ENCODE results near the gene CHST7.
A peak's percentile ranks its signal among the peaks of the same experiment; 100 is the strongest.

Gene CHST7

DNA sequence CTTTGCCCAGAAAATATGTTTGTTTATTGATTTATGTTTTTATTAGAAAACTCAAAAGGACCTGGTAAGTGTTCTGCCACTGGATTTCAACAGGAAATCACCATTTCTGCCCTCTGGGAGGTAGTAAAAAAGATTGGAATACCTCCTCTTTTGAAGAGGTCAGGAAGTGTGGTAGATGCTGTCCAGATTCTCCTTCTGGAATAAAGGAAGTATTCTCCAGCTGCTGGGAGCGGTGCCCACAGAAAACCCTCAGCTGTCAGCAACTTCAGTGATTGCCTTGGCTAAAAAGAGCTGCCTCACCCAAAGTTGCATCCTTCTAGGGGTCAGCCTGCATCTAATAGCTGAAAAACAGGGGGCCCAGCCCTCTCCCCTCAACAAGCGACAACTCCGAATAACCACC, 14.5 kb upstream of the CHST7 start:
- no peak for DNase-seq (ENCODE audit: low spot score in 2 of 2)
- H3K36me3 ChIP-seq (replicated peaks), result no peaks in the 10 kb centered on the region
- H3K9me3 ChIP-seq, result no peaks in the 10 kb centered on the region
- H3K4me1 ChIP-seq, result peaks cover 9% of the 10 kb centered on the region
- H3K4me3 ChIP-seq, result no peak overlapping the region
- H3K27me3 ChIP-seq (ENCODE audit: low read depth), result no peaks in the 10 kb centered on the region
- in situ Hi-C loops (cut with MboI; ENCODE audit: low sequenced_read_pairs), result loop anchor here (10.0 kb wide), 1 partner anchor 126 kb away; no protein-coding TSS in a partner anchor

DNA sequence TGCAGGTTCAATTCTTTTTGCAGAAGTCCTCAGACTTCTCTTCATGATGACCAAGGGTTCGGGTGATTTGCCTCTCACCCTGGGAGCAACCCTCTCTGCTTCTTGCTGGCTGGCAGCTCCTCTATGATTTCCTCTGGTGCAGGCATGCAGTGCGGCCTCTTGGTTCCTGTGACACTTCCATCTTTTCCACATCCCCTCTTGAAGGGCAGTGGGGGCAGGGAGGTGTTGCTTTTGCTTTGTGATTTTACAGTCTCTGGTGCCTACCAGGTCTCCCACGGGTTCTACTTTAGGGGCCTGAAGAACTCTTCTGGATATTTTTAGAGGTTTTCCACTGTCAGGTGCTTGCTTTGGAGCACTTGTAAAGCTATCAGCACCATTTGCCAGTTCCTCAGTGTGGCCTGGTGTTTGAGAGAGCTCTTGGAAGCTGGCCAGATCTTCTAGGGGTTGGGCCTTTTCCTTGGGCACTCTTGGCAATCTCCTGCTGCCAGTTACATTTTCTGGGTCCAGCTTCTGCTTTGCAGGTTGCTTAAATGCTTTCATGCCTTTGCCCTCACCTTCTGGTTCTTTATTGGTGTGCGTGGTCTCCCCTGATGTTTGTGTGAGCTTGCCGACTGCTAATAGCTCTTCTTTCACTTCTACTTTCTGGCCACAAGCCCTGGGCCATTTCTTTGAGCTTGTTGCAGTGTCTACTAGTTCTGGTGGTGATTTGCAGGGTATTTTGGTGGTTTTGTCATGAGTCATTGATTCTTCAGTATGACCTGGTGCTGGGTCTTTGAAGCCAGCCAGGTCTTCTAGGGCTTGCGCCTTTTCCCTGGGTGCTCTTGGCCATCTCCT, 11.5 kb upstream of the CHST7 start:
- Histone ChIP-seq H3K9me3 (no peaks in the 10 kb centered on the region), H3K4me3 (no peak overlapping the region), H3K36me3 (replicated peaks) (no peaks in the 10 kb centered on the region), H3K27me3 (ENCODE audit: low read depth) (no peaks in the 10 kb centered on the region), H3K4me1 (peaks cover 9% of the 10 kb centered on the region)
- DNase-seq (ENCODE audit: low spot score in 2 of 2), result no peak
- in situ Hi-C loops (cut with MboI; ENCODE audit: low sequenced_read_pairs), result no loop called here

DNA sequence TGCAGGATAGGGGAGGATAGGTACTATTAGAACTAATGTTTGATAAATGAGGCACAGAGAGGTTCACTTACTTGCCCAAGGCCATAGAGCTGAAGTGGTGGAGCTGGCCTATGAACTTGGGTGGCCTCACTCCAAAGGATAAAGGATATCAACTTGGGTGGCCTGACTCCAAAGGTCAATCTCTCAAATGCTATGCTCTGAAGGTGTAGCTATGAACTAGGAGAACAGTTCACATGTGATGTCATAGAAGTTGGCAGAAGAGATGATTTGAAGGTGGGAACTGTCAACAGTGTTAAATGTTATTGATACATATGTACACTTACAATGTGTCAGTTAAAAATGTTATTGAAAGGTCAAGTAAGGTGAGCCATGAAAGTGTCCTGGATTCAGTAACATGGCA, 6.2 kb upstream of the CHST7 start:
- Histone ChIP-seq H3K36me3 (replicated peaks) (no peaks in the 10 kb centered on the region), H3K27me3 (ENCODE audit: low read depth) (no peaks in the 10 kb centered on the region), H3K4me3 (no peak overlapping the region), H3K9me3 (no peaks in the 10 kb centered on the region), H3K4me1 (no peaks in the 10 kb centered on the region)
- DNase-seq (ENCODE audit: low spot score in 2 of 2), result no peak
- in situ Hi-C loops (cut with MboI; ENCODE audit: low sequenced_read_pairs), result no loop called here

DNA sequence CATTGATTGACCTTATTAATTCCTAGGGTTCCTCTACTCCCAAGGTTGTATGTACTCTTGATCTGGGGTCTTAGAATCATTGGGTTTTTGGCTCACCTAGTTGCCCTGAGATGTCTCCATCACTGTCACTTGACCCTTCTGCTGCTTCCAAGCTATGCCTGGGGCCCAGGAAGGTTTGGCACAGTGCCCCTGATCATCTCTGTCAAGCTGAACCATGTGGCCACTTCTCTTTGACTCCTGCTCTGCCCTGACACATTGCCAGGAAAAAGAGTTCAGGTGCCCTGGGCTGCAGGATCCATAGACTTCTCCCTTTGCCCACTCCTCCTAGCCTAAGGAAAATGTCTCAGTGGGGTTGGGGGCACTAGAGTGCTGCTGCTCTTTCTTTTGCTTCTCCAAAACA, 3.9 kb upstream of the CHST7 start:
- Histone ChIP-seq H3K4me1 (no peaks in the 10 kb centered on the region; the same call in 1 of the 2 replicates), H3K4me3 (no peak overlapping the region), H3K27me3 (ENCODE audit: low read depth) (no peaks in the 10 kb centered on the region), H3K9me3 (no peaks in the 10 kb centered on the region), H3K36me3 (replicated peaks) (no peaks in the 10 kb centered on the region)
- no peak for DNase-seq (ENCODE audit: low spot score in 2 of 2)
- in situ Hi-C loops (cut with MboI; ENCODE audit: low sequenced_read_pairs), result no loop called here

DNA sequence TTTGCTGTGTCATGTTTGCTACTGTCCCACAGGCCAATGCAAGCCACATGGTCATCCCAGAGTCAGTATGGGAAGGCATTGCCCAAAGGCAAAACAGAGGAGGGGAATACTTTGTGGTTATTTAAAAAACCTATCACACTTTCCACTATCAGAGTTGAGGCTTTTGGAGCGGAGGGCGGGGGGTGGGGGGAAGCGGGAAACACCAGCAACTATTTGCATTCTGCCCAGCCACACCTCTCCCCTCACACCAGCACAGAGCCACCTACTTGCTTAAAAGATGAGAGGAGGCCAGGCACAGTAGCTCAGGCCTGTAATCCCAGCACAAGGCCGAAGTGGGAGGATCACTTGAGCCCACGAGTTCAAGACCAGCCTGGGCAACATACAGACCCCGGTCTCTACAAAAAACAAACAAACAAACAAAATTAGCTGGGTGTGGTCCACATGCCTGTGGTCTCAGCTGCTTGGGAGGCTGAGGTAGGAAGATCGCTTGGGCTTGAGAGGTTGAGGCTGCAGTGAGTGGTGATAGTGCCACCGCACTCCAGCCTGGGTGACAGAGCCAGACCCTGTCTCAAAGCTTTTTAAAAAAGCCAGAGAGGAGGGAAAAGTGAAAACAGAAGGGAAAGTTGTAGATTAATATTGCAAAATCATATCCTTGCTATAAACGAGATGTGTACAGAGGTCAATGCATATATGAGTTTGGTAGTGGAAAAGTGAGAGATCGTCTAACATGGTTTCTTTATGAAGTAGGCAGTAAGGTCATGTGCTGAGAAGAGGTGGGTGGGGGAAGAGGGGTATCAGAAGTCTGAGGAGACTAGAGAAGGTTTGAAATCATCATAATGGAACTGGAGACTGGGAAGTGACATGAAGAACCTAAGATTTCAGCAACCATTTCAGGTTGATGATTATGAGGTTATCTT, 1.9 kb upstream of the CHST7 start:
- Histone ChIP-seq H3K36me3 (replicated peaks) (no peaks in the 10 kb centered on the region), H3K27me3 (ENCODE audit: low read depth) (no peaks in the 10 kb centered on the region), H3K4me1 (peaks cover 5% of the 10 kb centered on the region), H3K9me3 (no peaks in the 10 kb centered on the region), H3K4me3 (no peak overlapping the region)
- in situ Hi-C loops (cut with MboI; ENCODE audit: low sequenced_read_pairs), result no loop called here
- DNase-seq (ENCODE audit: low spot score in 2 of 2), result no peak

DNA sequence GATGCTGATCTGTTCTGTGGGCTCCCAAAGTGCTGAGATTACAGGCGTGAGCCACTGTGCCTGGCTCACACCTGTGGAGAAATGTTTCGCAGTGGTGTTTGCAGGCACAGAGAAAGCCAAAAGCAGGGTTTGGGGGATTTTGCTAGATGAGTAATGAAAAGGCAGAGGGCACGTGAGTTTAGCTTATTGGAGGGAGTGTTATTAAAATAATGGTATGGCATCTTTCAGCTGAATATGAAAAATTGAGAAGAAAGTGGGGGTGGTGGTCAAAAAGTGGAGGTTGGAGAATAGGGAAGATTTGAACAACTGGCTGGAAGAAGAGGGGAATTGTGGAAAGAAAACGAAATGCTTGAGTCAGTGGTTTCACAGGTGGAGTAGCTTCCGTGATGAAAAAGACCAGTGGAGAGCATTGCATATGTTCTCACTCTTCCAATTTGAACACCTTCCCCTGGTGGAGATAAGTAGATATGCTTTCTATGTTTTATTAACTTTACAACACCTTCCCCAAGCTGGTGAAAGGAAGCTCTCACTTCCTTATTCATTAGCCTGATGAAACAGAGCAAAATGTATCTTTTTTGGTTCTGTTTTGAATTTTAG, 1.1 kb upstream of the CHST7 start:
- in situ Hi-C loops (cut with MboI; ENCODE audit: low sequenced_read_pairs), result no loop called here
- no peaks in the 10 kb centered on the region for H3K27me3 ChIP-seq (ENCODE audit: low read depth)
- H3K4me3 ChIP-seq, result no peak overlapping the region
- H3K9me3 ChIP-seq, result no peaks in the 10 kb centered on the region
- H3K36me3 ChIP-seq (replicated peaks), result no peaks in the 10 kb centered on the region
- H3K4me1 ChIP-seq, result peaks cover 9% of the 10 kb centered on the region
- DNase-seq (ENCODE audit: low spot score in 2 of 2), result no peak

DNA sequence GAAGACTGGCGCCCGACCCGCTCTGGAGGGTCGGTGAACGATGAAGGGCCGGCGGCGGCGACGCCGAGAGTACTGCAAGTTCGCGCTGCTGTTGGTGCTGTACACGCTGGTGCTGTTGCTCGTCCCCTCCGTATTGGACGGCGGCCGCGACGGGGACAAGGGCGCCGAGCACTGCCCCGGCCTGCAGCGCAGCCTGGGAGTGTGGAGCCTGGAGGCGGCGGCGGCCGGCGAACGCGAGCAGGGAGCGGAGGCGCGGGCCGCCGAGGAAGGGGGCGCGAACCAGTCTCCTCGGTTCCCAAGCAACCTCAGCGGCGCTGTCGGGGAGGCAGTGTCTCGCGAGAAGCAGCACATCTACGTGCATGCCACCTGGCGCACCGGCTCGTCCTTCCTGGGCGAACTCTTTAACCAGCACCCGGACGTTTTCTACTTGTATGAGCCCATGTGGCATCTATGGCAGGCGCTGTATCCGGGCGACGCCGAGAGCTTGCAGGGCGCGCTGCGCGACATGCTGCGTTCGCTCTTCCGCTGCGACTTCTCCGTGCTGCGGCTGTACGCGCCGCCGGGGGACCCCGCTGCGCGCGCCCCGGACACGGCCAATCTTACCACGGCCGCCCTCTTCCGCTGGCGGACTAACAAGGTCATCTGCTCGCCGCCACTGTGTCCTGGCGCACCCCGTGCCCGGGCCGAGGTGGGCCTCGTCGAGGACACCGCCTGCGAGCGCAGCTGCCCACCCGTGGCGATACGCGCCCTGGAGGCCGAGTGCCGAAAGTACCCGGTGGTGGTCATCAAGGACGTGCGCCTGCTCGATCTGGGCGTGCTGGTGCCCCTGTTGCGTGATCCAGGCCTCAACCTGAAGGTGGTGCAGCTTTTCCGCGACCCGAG, 568 bp downstream of the CHST7 start:
- Histone ChIP-seq H3K4me3 (peak overlapping the region; percentile 66), H3K4me1 (peaks cover 12% of the 10 kb centered on the region), H3K27me3 (ENCODE audit: low read depth) (no peaks in the 10 kb centered on the region), H3K36me3 (replicated peaks) (no peaks in the 10 kb centered on the region; the same call in 1 of the 2 replicates), H3K9me3 (no peaks in the 10 kb centered on the region)
- DNase-seq (ENCODE audit: low spot score in 2 of 2), result peak in 1 of 2 experiments; percentile 81
- in situ Hi-C loops (cut with MboI; ENCODE audit: low sequenced_read_pairs), result no loop called here

DNA sequence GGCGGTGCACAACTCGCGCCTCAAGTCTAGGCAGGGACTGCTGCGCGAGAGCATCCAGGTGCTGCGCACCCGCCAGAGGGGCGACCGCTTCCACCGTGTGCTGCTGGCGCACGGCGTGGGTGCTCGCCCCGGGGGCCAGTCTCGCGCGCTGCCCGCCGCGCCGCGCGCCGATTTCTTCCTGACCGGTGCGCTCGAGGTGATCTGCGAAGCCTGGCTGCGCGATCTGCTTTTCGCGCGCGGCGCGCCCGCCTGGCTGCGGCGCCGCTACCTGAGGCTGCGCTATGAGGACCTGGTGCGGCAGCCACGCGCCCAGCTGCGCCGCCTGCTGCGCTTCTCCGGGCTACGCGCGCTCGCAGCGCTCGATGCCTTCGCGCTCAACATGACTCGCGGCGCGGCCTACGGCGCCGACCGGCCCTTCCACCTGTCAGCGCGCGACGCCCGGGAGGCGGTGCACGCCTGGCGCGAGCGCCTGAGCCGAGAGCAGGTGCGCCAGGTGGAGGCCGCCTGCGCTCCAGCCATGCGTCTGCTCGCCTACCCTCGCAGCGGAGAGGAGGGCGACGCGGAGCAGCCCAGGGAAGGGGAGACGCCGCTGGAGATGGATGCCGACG, 1.3 kb downstream of the CHST7 start:
- DNase-seq (ENCODE audit: low spot score in 2 of 2), result peak in 1 of 2 experiments; percentile 51
- Histone ChIP-seq H3K27me3 (ENCODE audit: low read depth) (no peaks in the 10 kb centered on the region), H3K9me3 (no peaks in the 10 kb centered on the region), H3K4me1 (peaks cover 12% of the 10 kb centered on the region), H3K4me3 (peak overlapping the region; percentile 66), H3K36me3 (replicated peaks) (no peaks in the 10 kb centered on the region; the same call in 1 of the 2 replicates)
- in situ Hi-C loops (cut with MboI; ENCODE audit: low sequenced_read_pairs), result no loop called here

DNA sequence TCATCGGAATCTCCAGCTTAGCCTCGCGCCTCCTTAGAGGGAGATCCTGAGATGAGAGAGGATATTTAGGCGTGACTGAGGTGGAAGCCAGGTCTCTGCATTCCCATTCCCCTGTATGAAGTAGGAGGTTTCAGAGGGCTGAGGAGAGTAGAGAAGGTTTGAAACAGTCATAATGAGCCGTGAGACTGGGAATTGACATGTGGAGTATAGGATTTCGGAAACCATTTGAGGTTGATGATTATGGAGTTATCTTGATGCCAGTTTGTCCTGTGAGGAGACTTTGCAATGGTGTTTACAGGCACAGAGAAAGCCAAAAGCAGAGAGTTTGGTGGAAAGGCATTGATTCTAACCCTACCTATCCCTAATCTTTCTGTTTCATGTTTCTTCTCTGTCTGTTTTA, 2.0 kb downstream of the CHST7 start:
- DNase-seq (ENCODE audit: low spot score in 2 of 2), result no peak
- peak overlapping the region; percentile 66 for H3K4me3 ChIP-seq
- in situ Hi-C loops (cut with MboI; ENCODE audit: low sequenced_read_pairs), result no loop called here
- peaks cover 12% of the 10 kb centered on the region for H3K4me1 ChIP-seq
- no peaks in the 10 kb centered on the region for H3K27me3 ChIP-seq (ENCODE audit: low read depth)
- no peaks in the 10 kb centered on the region for H3K9me3 ChIP-seq
- no peaks in the 10 kb centered on the region; the same call in 1 of the 2 replicates for H3K36me3 ChIP-seq (replicated peaks)

DNA sequence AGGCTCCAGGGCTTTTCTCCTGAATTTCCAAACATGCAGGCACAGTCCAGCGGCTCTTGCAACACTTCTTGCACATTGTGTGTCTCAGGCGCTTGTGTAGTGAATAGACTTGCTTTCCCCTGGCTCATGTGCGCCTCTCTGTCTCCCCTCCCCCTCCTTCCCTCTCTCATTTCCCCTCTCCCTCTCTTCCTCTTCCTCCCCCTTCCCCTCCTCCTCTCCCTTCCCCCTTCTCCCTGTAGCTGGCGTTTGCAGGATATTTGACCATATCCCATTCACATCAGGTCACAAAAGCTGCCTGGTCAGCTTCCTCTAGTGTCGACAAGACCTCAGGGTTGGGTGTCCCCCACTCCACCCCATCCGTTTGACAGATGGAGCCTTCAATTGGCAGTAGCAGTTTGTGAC, 2.4 kb downstream of the CHST7 start:
- H3K4me3 ChIP-seq, result peak overlapping the region; percentile 66
- H3K36me3 ChIP-seq (replicated peaks), result no peaks in the 10 kb centered on the region; the same call in 1 of the 2 replicates
- in situ Hi-C loops (cut with MboI; ENCODE audit: low sequenced_read_pairs), result no loop called here
- peak in 1 of 2 experiments; percentile 73 for DNase-seq (ENCODE audit: low spot score in 2 of 2)
- H3K27me3 ChIP-seq (ENCODE audit: low read depth), result no peaks in the 10 kb centered on the region
- H3K4me1 ChIP-seq, result peaks cover 12% of the 10 kb centered on the region
- H3K9me3 ChIP-seq, result no peaks in the 10 kb centered on the region

DNA sequence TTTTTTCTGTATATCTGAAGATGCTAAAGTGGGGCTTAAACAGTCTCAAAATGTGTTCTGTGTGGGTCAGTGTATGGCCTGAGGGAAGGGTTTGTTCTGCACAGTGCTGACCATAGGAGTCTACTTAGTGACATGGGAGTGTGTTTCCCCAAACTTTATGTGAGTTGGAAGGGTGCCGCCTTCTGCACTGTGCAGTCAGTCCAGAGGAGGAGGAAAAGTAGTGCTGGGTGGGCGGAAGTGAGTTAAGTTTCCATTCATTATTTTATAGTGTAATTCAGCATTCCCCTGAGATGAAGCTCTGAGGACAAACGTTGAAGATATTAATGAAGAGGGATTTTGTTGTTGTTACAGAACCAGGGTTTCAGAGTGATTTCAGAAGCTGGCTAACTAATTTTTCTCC, 2.9 kb downstream of the CHST7 start:
- H3K4me3 ChIP-seq, result peak overlapping the region; percentile 66
- DNase-seq (ENCODE audit: low spot score in 2 of 2), result peak in 1 of 2 experiments; percentile 38
- H3K9me3 ChIP-seq, result no peaks in the 10 kb centered on the region
- no peaks in the 10 kb centered on the region for H3K27me3 ChIP-seq (ENCODE audit: low read depth)
- H3K4me1 ChIP-seq, result peaks cover 14% of the 10 kb centered on the region
- no peaks in the 10 kb centered on the region; the same call in 1 of the 2 replicates for H3K36me3 ChIP-seq (replicated peaks)
- in situ Hi-C loops (cut with MboI; ENCODE audit: low sequenced_read_pairs), result no loop called here

DNA sequence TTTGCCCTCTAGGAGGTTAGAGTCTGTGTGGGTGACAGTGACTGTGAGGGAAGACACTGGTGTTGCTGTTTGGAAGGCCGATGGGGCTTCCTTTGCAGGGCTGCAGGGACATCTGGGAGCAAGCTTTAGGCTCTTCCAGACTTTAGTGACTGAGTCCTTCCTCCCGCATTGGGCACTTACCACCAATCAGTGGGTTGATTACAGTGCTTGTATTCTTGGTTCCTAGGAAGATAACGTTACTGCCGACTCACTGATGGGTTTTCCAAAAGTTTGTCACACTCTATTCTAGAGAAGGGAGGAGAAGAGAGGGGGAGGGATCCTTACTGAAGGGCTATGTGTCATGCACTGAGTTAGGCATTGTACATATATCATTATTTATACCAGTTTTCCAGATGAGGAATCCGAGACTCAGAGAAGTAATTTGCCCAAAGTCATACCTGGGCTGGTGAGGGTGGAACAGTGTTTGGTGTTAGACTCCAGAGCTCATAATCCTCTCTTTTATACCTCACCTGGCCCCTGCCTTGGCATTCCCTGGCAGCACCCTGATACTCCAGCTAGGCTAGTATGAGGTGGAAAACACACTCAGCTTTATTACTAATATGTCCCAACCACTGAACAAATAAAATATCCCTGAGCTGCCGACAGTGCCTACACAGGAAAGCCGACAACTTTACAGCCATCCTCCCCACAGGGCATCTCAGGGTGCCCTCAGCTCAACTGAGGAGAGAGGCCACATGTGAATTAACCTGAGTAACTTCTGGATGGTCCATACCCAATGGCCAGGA, 3.8 kb downstream of the CHST7 start:
- in situ Hi-C loops (cut with MboI; ENCODE audit: low sequenced_read_pairs), result no loop called here

More for the DNA sequence above, 3.8 kb downstream of the CHST7 start:
- peak in 1 of 2 experiments; percentile 24 for DNase-seq (ENCODE audit: low spot score in 2 of 2)
- peak overlapping the region; percentile 66 for H3K4me3 ChIP-seq
- H3K27me3 ChIP-seq (ENCODE audit: low read depth), result no peaks in the 10 kb centered on the region
- H3K9me3 ChIP-seq, result no peaks in the 10 kb centered on the region
- no peaks in the 10 kb centered on the region; the same call in 1 of the 2 replicates for H3K36me3 ChIP-seq (replicated peaks)
- H3K4me1 ChIP-seq, result peaks cover 23% of the 10 kb centered on the region

Measured in HAP-1 (cell line).